Peyer's patch (tissue), 4 donors: ENCODE results near the gene COG5.

Experiments
- POLR2A ChIP-seq, 2 donors: fragments of 450-650 bp; IDR thresholded peaks; one replicate each; pipeline ENCODE4 v1.5.1; 2017; ENCODE audit warnings: antibody characterized with exemption in 2 of 2, mild to moderate bottlenecking in 2 of 2, moderate library complexity in 2 of 2
- TF ChIP-seq, protein P1 (sequence below), 6 experiments: fragments of 450-650 bp in 4 of 6; fragments of 200-600 bp in 2 of 6; sonication (generic) in 1 of 6; IDR thresholded peaks; one replicate each; pipeline ENCODE4 v1.5.1; 2017 to 2019; ENCODE audit warnings: antibody characterized with exemption in 6 of 6, mild to moderate bottlenecking in 3 of 6, moderate library complexity in 1 of 6

- TF ChIP-seq, protein P1, sequence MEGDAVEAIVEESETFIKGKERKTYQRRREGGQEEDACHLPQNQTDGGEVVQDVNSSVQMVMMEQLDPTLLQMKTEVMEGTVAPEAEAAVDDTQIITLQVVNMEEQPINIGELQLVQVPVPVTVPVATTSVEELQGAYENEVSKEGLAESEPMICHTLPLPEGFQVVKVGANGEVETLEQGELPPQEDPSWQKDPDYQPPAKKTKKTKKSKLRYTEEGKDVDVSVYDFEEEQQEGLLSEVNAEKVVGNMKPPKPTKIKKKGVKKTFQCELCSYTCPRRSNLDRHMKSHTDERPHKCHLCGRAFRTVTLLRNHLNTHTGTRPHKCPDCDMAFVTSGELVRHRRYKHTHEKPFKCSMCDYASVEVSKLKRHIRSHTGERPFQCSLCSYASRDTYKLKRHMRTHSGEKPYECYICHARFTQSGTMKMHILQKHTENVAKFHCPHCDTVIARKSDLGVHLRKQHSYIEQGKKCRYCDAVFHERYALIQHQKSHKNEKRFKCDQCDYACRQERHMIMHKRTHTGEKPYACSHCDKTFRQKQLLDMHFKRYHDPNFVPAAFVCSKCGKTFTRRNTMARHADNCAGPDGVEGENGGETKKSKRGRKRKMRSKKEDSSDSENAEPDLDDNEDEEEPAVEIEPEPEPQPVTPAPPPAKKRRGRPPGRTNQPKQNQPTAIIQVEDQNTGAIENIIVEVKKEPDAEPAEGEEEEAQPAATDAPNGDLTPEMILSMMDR (IDR thresholded peaks at IDR 0.05) = no peak
- no peak for TF ChIP-seq POLR2A (IDR thresholded peaks at IDR 0.05)
Observed at GRCh38 chr7:107593025-107593410, 29.3 kb upstream of the COG5 start.
